Activated B cell treated with CpG ODN at 0.5 μM for 24 hours (primary cell): ENCODE results near the gene AGAP1. TPM values are rescaled to one million over a fixed set of nuclear protein-coding genes. Genes with fewer than 3 reads are reported as not detected.

Experiments
- ATAC-seq: fragments of 200-7000 bp; cut with Tn5 transposase; one replicate; pipeline ENCODE4 v1.10.0; 2021; ENCODE audit warnings: low read depth, mild to moderate bottlenecking, moderate library complexity
- CTCF ChIA-PET: fragments of 350-600 bp; sonication (Branson Sonifier 250); formaldehyde crosslinking; loops from one replicate; lab custom pipeline; 2021; ENCODE audit warnings: antibody characterized with exemption; lab: Charles Lee
- POLR2A ChIA-PET: fragments of 350-600 bp; sonication (Branson Sonifier 250); formaldehyde crosslinking; loops from one replicate; lab custom pipeline; 2021; ENCODE audit warnings: antibody characterized with exemption; lab: Charles Lee
- DNase-seq: peaks from one replicate; pipeline ENCODE4 v3.0.0; 2022
- H3K27ac Mint-ChIP-seq: one replicate; pipeline ENCODE4 v1.8.0; 2020; ENCODE audit warnings: mixed read lengths
- H3K27me3 Mint-ChIP-seq: one replicate; pipeline ENCODE4 v1.8.0; 2021; ENCODE audit warnings: mixed read lengths
- H3K36me3 Mint-ChIP-seq: one replicate; pipeline ENCODE4 v1.8.0; 2021; ENCODE audit warnings: low read depth, mixed read lengths
- H3K4me1 Mint-ChIP-seq: one replicate; pipeline ENCODE4 v1.8.0; 2021; ENCODE audit warnings: mixed read lengths
- H3K4me3 Mint-ChIP-seq: one replicate; pipeline ENCODE4 v1.8.0; 2020; ENCODE audit warnings: mild to moderate bottlenecking, mixed read lengths
- H3K9me3 Mint-ChIP-seq: one replicate; pipeline ENCODE4 v1.8.0; 2020; ENCODE audit warnings: mixed read lengths
- CTCF ChIP-seq: fragments of 200-600 bp; IDR thresholded peaks from one replicate; pipeline ENCODE4 v1.8.0; 2022; ENCODE audit warnings: antibody characterized with exemption, mild to moderate bottlenecking
- intact Hi-C: fragments of 100-400 bp; cut with micrococcal nuclease; formaldehyde crosslinking; loops from one replicate; pipeline ENCODE4 v1.15.1; 2024
- total RNA-seq: library from RNA; stranded (reverse); gene quantifications from 2 replicates; pipeline ENCODE4 v1.2.3, GENCODE V29; 2022

The AGAP1 gene
- total RNA-seq, 1 donor from 2014 or later, result not detected

GRCh38 chr2:235462415-235462790, 31.4 kb upstream of the AGAP1 start:
- intact Hi-C loops, result no loop called here
- no peak overlapping the region for H3K27ac Mint-ChIP-seq
- no peak for ATAC-seq
- TF ChIP-seq CTCF, result no peak
- H3K36me3 Mint-ChIP-seq, result no peaks in the 10 kb centered on the region
- H3K9me3 Mint-ChIP-seq, result no peaks in the 10 kb centered on the region
- H3K4me1 Mint-ChIP-seq, result no peaks in the 10 kb centered on the region
- no peak overlapping the region for H3K4me3 Mint-ChIP-seq
- no peaks in the 10 kb centered on the region for H3K27me3 Mint-ChIP-seq
- no peak for DNase-seq
- CTCF ChIA-PET, result no interaction called here
- POLR2A ChIA-PET, result no interaction called here

- ATAC-seq (no peak), DNase-seq (no peak)
- ChIA-PET POLR2A (no interaction called here), CTCF (no interaction called here)
- no peaks in the 10 kb centered on the region for H3K36me3 Mint-ChIP-seq
- no peak overlapping the region for H3K4me3 Mint-ChIP-seq
- no peaks in the 10 kb centered on the region for H3K27me3 Mint-ChIP-seq
- H3K4me1 Mint-ChIP-seq, result no peaks in the 10 kb centered on the region
- intact Hi-C loops, result no loop called here
- TF ChIP-seq CTCF, result no peak
- H3K27ac Mint-ChIP-seq, result no peak overlapping the region
- no peaks in the 10 kb centered on the region for H3K9me3 Mint-ChIP-seq
These were observed 29.9 kb upstream of the AGAP1 start for GRCh38 chr2:235463893-235464292.

- ATAC-seq (no peak), DNase-seq (no peak)
- Mint-ChIP-seq H3K27ac (no peak overlapping the region), H3K4me3 (no peak overlapping the region), H3K4me1 (no peaks in the 10 kb centered on the region), H3K9me3 (peaks cover 3% of the 10 kb centered on the region), H3K36me3 (no peaks in the 10 kb centered on the region), H3K27me3 (peaks cover 6% of the 10 kb centered on the region)
- POLR2A ChIA-PET, result no interaction called here
- TF ChIP-seq CTCF, result no peak
- intact Hi-C loops, result no loop called here
- CTCF ChIA-PET, result no interaction called here
These were observed 26.3 kb upstream of the AGAP1 start for GRCh38 chr2:235467588-235467987.

DNA sequence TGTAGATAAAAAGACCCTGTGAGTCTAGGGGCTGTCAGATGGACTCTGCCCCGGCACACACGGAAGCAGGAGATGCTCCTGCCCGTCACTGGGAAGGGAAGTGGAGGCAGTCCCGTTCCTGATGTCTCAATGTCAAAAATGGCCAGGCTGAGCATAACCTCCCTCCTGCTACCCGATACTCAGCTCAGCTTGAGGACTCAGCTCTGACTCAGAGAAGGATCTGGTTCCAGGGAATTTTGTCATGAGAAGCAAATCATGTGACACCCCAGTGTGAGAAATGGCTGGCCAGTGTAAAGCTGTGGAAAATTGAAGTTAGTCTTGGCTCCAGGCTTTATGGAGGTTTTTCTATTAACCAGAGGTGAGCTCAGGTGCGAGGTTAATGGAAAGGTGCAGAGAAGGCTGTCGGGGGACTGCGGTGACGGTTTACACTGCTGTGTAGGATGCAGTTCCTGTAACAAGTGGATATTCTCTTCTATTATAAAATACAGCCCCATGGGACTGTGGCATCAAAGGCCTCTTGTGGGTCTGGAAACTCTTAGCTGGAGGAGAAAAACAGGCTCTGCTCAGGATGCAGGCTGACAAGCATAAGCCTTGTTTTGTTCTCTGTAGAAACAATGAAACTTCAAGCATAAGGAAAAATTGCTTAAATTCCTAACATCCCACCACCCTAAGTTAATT, 24.7 kb upstream of the AGAP1 start:
- intact Hi-C loops, result no loop called here

GRCh38 chr2:235471186-235471747, 22.6 kb upstream of the AGAP1 start:
- TF ChIP-seq CTCF, result no peak
- Mint-ChIP-seq H3K36me3 (no peaks in the 10 kb centered on the region), H3K4me3 (no peak overlapping the region), H3K27ac (no peak overlapping the region), H3K4me1 (no peaks in the 10 kb centered on the region), H3K27me3 (peaks cover 6% of the 10 kb centered on the region), H3K9me3 (peaks cover 9% of the 10 kb centered on the region)
- intact Hi-C loops, result no loop called here
- ATAC-seq (no peak), DNase-seq (no peak)
- CTCF ChIA-PET, result no interaction called here
- POLR2A ChIA-PET, result no interaction called here

More for the DNA sequence above, 24.7 kb upstream of the AGAP1 start:
- POLR2A ChIA-PET, result no interaction called here
- peaks cover 6% of the 10 kb centered on the region for H3K27me3 Mint-ChIP-seq
- H3K9me3 Mint-ChIP-seq, result peaks cover 3% of the 10 kb centered on the region
- H3K36me3 Mint-ChIP-seq, result no peaks in the 10 kb centered on the region
- H3K4me3 Mint-ChIP-seq, result no peak overlapping the region
- no peak overlapping the region for H3K27ac Mint-ChIP-seq
- ATAC-seq (no peak), DNase-seq (no peak)
- TF ChIP-seq CTCF, result no peak
- CTCF ChIA-PET, result no interaction called here
- H3K4me1 Mint-ChIP-seq, result no peaks in the 10 kb centered on the region
